ENCODE data around the gene EARS2.

EARS2 gene

GRCh38 chr16:23535901-23536300 lies 21.2 kb downstream of the EARS2 start:
- no peaks in the 10 kb centered on the region for H3K9me3 ChIP-seq (ENCODE audit: insufficient read depth, low read length, severe bottlenecking)
- H3K27ac ChIP-seq (ENCODE audit: low read length) = no peak overlapping the region
- H3K4me2 ChIP-seq (ENCODE audit: insufficient read depth, low read length) = no peak overlapping the region
- H3K9ac ChIP-seq (ENCODE audit: low read depth, low read length) = no peak overlapping the region
- H3K79me2 ChIP-seq (ENCODE audit: insufficient read depth, low read length) = no peaks in the 10 kb centered on the region
- DNase-seq (no peak), ATAC-seq (ENCODE audit: insufficient read depth, low read depth) (no peak)
- H3K4me1 ChIP-seq (ENCODE audit: insufficient read depth, low read length) = no peaks in the 10 kb centered on the region
- no peaks in the 10 kb centered on the region for H4K20me1 ChIP-seq (ENCODE audit: insufficient read depth, low read length)
- H3K27me3 ChIP-seq (ENCODE audit: insufficient read depth, low read length, poor library complexity) = no peaks in the 10 kb centered on the region
- no peak overlapping the region for H2AFZ ChIP-seq (ENCODE audit: low read depth, low read length)
- TF ChIP-seq, protein P1, sequence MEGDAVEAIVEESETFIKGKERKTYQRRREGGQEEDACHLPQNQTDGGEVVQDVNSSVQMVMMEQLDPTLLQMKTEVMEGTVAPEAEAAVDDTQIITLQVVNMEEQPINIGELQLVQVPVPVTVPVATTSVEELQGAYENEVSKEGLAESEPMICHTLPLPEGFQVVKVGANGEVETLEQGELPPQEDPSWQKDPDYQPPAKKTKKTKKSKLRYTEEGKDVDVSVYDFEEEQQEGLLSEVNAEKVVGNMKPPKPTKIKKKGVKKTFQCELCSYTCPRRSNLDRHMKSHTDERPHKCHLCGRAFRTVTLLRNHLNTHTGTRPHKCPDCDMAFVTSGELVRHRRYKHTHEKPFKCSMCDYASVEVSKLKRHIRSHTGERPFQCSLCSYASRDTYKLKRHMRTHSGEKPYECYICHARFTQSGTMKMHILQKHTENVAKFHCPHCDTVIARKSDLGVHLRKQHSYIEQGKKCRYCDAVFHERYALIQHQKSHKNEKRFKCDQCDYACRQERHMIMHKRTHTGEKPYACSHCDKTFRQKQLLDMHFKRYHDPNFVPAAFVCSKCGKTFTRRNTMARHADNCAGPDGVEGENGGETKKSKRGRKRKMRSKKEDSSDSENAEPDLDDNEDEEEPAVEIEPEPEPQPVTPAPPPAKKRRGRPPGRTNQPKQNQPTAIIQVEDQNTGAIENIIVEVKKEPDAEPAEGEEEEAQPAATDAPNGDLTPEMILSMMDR (IDR thresholded peaks at IDR 0.05; ENCODE audit: borderline replicate concordance, extremely low read depth, low read length, poor library complexity, severe bottlenecking) = no peak
- no peak for TF ChIP-seq EZH2 (IDR thresholded peaks at IDR 0.05; ENCODE audit: borderline replicate concordance, low read depth, low read length, severe bottlenecking)
- H3K4me3 ChIP-seq (ENCODE audit: low read depth in 1 of 2, low read length in 2 of 2) = no peak overlapping the region
- H3K36me3 ChIP-seq (ENCODE audit: insufficient read depth, low read length) = peaks cover 66% of the 10 kb centered on the region

- no peak for TF ChIP-seq EZH2 (IDR thresholded peaks at IDR 0.05; ENCODE audit: borderline replicate concordance, low read depth, low read length, severe bottlenecking)
- TF ChIP-seq, protein P1 (IDR thresholded peaks at IDR 0.05; ENCODE audit: borderline replicate concordance, extremely low read depth, low read length, poor library complexity, severe bottlenecking) = no peak
- Histone ChIP-seq H3K4me3 (ENCODE audit: low read depth in 1 of 2, low read length in 2 of 2) (no peak overlapping the region), H3K4me2 (ENCODE audit: insufficient read depth, low read length) (no peak overlapping the region), H3K27me3 (ENCODE audit: insufficient read depth, low read length, poor library complexity) (no peaks in the 10 kb centered on the region), H2AFZ (ENCODE audit: low read depth, low read length) (no peak overlapping the region), H3K9me3 (ENCODE audit: insufficient read depth, low read length, severe bottlenecking) (no peaks in the 10 kb centered on the region), H3K9ac (ENCODE audit: low read depth, low read length) (no peak overlapping the region), H4K20me1 (ENCODE audit: insufficient read depth, low read length) (no peaks in the 10 kb centered on the region), H3K4me1 (ENCODE audit: insufficient read depth, low read length) (no peaks in the 10 kb centered on the region), H3K27ac (ENCODE audit: low read length) (no peak overlapping the region), H3K79me2 (ENCODE audit: insufficient read depth, low read length) (no peaks in the 10 kb centered on the region), H3K36me3 (ENCODE audit: insufficient read depth, low read length) (peaks cover 64% of the 10 kb centered on the region)
- no peak for ATAC-seq (ENCODE audit: insufficient read depth, low read depth)
- no peak for DNase-seq
Observed at GRCh38 chr16:23534868-23535860, 22.0 kb downstream of the EARS2 start.

DNA sequence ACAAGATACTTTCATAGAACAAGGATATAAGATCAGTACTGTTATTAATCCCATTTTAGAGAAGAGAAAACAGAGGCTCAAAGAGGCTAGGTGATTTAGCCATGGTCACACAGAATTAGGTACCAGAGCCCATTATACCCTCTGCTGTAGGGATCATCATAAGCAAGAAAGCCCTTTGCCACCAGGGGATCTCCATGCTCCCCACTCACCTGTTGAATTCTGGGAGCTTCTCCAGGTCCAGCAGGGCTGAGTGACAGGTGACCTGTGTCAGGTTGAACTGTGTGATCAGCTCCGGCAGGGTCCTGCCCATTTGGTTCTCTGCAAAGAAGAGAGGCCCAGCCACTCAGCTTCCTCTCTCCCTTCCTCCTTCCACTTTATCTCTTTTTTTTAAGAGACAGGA lies 24.7 kb downstream of the EARS2 start:
- H3K27me3 ChIP-seq (ENCODE audit: insufficient read depth, low read length, poor library complexity) = no peaks in the 10 kb centered on the region
- H2AFZ ChIP-seq (ENCODE audit: low read depth, low read length) = no peak overlapping the region
- H3K36me3 ChIP-seq (ENCODE audit: insufficient read depth, low read length) = peaks cover 68% of the 10 kb centered on the region
- no peak overlapping the region for H3K9ac ChIP-seq (ENCODE audit: low read depth, low read length)
- no peak overlapping the region for H3K4me3 ChIP-seq (ENCODE audit: low read depth in 1 of 2, low read length in 2 of 2)
- H4K20me1 ChIP-seq (ENCODE audit: insufficient read depth, low read length) = no peaks in the 10 kb centered on the region; the same call in 1 of the 2 replicates
- H3K79me2 ChIP-seq (ENCODE audit: insufficient read depth, low read length) = no peaks in the 10 kb centered on the region
- H3K4me2 ChIP-seq (ENCODE audit: insufficient read depth, low read length) = no peak overlapping the region
- H3K27ac ChIP-seq (ENCODE audit: low read length) = no peak overlapping the region
- no peaks in the 10 kb centered on the region for H3K9me3 ChIP-seq (ENCODE audit: insufficient read depth, low read length, severe bottlenecking)
- no peak for DNase-seq
- no peaks in the 10 kb centered on the region for H3K4me1 ChIP-seq (ENCODE audit: insufficient read depth, low read length)
- no peak for ATAC-seq (ENCODE audit: insufficient read depth, low read depth)
- TF ChIP-seq EZH2 (IDR thresholded peaks at IDR 0.05; ENCODE audit: borderline replicate concordance, low read depth, low read length, severe bottlenecking) = no peak
- TF ChIP-seq, protein P1 (IDR thresholded peaks at IDR 0.05; ENCODE audit: borderline replicate concordance, extremely low read depth, low read length, poor library complexity, severe bottlenecking) = no peak

All from DND-41 (cell line).